IPS-NIHi11 (cell line): Measurements from ENCODE around the gene ALDH4A1.
"Not testable (repeated sequence)": the region's sequence is repeated elsewhere in the genome, so short reads cannot be mapped to it uniquely, and the experiment has no call there.

ENCODE experiments used
- DNase-seq: peaks from one replicate; pipeline ENCODE4 v3.0.0; 2012; ENCODE audit warnings: mixed read lengths, low spot score

ALDH4A1 gene

DNA sequence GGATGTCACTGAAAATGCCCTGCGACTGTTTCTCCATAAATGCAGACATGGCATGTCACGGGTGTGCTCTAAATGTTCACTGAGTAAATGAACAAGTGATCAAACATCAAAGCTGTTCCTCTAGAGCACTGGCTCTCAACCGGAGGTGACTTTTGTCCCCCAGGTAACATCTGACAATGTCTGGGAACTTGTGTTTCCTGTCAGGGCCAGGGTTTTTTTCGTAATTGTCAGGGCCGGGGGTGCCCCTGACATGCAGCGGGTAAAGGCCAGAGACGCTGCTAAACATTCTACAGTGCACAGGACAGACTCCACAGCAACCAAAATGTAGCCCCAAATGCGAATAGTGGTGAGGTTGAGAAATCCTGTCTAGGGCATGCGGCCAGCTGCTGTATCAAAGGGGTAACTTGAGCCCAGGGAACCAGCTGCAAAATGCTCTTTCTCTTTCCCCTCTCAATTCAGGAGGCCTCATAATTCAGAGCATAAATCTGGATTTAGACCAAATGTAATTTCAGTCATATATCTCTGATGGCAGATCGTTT is 2.0 kb downstream of the ALDH4A1 start:
- no peak for DNase-seq

DNA sequence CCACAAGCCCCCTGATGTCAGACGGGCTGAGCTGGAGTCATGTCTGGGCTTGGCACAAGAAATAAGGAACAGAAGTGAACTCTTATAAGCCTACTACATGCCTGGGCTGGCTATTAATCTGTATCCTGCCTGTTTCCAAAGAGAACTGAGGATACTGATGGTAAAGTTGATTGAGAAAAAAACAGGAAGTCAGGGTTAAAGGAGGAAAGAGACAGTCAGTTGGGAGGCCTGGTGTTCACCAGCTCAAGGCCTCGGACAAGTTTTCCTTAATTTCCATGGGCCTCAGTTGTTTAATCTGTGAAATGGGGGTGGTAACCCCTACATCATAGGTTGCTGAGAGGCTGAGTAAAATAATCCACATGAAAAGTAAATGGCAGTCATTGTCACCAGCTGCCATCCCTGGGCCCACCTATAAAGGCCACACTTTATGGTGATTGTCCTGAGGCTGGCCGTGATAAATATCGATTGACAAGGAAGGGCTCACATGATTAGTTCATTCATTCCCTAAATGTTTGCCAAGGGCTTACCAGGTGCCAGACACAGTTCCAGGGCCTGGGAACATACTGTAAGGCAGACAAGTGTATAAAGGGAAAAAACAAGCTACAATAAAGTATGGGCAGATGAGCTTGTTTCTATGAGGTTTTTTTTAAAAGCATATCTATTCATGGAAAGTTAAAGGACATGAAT is 2.8 kb downstream of the ALDH4A1 start:
- DNase-seq = no peak

DNA sequence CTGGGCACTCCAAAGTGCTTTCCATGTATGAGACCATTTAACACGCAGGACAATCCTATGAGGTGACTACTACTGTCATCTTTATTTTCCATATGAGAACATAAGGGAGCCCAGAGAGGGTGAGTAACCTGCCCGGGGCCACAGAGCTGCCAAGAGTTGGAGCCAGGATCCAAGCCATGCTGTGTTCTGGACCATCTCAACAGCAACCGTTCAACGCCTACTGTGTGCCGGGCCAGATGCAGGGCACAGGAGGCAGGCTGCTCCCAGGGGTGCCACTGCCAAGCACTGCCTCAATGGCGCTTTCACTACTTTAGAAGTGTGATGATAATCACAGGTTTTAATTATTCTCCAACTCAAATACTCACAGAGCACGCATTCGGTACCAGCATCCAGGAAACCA is 3.8 kb downstream of the ALDH4A1 start:
- DNase-seq = no peak

DNA sequence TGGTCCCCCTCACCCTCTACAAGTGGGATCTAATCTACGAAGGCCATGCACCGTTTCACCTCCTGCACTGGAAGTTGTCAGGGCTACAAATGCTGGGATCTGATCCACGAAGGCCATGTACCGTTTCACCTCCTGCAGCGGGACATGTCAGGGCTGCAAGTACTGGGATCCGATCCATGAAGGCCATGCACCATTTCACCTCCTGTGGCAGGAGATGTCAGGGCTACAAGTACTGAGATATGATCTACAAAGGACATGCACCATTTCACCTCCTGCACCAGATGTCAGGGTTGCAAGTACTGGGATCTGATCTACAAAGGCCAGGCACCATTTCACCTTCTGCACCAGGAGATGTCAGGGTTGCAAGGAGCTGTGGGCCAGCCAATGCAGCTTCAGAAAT is 7.0 kb downstream of the ALDH4A1 start:
- DNase-seq = no peak

DNA sequence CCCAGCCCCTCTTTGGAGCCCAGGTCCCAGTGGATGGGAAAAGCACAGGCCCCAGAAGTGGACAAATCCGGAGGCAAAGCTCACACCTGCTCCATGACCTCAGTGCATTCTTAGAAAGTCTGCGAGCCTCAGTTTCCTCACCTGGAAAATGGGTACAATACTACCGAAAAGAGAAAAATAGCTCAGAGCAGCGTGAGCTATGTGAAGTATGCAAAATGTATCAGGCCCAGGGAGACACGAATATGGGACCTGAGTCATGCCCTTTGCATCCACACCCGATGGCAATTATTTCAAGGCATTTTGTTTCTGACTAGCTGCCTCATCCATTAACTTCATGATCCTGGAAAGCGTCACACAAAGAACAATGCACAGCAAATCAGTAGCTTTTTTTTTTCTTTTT is 9.2 kb downstream of the ALDH4A1 start:
- no peak for DNase-seq

DNA sequence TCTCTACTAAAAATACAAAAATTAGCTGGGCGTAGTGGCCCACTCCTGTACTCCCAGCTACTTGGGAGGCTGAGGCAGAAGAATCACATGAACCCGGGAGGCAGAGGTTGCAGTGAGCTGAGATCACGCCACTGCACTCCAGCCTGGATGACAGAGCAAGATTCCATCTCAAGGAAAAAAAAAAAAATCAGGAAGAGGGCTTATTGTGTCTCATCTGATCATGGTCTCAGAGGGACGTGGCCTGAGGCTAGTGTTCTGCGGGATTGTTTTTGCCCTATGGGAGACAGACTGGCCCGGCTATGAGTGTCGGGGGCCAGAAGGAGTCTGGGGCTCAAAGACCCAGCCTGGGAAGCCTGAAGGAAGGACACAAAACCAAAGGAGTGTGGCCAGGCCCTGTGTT is 10.5 kb downstream of the ALDH4A1 start:
- DNase-seq = not testable (repeated sequence)

DNA sequence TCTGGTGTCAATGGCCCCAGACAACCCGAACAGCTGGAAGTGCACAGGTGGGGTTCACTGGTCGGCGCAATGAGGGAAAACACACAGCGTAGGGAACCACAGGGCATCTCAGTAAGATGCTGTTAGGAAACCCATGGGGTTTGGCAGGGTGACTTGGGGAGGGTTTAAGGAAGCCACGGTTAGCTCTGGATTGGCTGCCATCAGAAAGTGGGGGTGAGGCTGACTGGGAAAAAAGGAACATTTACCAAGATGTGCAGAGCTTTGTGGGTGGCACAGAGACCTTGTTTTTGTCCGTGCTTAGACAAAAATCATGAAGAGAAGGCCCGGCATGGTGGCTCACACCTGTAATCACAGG is 11.0 kb downstream of the ALDH4A1 start:
- no peak for DNase-seq

DNA sequence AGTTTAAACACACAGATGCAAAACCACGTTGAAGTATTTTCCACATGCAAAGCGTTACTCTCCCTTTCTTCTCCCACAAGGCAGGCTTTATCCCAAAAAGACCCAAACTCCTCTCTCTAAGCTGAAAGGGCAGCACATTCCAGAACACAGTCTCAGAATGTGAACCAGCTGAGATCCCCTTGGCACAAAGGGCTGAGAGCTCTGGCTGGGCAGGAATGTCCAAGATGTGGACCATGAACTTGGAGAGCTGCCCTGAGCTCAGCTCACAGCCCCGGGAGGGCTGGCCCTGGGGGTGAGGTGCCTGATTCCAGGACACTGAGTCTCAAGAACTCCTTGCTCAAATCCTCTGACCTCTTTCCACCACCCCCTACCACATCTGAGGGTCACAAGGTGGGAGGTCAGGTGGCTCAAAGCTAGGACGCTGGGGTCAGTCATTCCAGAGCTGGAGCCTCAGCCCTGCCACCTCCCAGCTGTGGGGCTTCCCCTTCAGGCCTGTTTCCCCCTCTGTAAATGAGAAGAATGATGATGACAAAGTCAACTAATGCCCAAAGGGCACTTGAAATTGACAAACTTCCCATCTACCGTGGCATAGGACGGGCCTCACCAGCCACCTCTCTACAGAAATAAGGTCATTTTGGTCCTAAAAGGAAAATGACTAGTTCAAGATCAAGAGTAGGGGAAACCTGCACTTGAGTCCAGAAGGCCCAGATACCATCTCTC is 11.5 kb downstream of the ALDH4A1 start:
- DNase-seq = no peak

DNA sequence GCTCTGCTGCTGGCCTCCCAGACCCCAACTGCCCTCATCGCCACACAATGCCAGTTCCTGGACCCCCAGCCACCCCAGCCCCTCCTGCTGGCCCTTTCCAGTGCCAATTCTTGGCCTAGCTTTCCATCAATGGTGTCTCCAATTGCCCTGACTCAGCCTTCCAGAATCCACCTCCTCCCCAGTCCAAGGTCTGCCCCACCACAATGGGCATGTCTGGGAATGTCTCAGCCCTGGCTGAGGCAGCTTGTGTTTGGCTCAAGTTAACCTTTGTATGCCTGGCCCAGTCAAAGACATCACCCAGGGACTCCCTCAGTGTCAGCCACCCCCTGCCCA is 16.4 kb downstream of the ALDH4A1 start:
- no peak for DNase-seq

DNA sequence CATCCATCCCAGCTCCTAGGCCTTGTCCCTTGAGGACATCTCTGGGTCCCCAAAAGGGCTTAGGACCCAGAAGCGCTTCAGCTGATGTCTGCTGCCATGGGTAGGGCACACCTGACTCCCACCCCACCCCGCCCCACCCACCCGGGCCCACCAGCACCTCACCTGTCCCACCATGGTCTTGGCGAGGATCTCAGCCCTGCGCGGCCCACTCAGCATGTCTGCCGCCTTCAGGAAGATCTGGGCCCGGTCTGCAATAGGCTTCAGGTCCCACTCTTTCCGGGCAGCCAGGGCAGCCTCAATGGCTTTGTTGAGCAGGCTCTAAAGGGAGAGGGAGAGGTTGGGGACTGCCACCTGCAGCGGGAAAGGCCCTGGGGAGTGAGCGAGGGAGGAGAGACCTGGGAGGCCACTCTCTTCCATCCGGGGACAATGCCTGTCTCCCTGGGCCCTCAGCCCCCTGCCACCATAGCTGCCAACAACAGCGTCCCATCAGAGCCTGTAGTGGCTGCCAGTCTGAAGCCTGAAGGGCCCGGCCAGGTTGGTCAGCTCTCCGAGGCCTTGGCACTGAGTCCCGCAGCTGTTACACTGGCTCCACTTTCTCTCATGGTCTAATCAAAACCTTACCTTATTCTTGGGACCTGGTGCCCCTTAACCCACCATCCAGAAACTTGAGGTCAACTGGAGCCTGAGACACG is 16.9 kb downstream of the ALDH4A1 start:
- no peak for DNase-seq

DNA sequence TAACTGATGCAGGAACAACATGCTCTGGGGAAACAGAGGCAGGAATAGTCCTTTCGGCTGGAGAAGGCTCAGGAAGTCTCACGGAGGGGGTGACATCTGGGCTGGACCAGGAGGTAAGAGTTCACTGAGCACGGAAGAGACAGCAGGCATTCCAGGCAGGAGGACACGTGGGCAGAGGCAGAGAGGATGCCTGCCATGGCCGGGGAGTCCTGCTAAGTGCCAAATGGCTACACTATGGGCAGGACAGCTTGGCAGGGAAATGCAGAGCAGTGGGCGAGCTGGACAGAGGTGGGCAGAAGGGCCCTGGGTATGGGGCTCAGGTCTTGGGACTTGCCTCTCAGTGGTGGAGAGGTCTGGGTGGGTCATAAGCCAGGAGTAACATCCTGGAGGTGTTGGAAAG is 17.6 kb downstream of the ALDH4A1 start:
- no peak for DNase-seq

DNA sequence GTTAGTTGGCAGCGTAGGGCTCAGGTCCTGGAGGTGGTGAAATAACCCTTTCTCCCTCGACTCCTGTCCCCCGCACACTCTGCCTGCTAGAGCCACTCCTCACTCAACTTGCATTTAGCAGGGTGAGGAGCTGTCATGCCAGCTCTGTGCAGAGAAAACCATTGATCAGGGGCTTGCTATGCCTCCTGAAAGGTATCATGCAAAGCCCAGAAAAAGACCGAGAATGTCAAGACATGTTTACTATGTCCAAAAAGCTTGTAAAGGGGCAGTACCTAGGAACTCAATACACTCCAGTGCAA is 18.0 kb downstream of the ALDH4A1 start:
- DNase-seq = no peak

DNA sequence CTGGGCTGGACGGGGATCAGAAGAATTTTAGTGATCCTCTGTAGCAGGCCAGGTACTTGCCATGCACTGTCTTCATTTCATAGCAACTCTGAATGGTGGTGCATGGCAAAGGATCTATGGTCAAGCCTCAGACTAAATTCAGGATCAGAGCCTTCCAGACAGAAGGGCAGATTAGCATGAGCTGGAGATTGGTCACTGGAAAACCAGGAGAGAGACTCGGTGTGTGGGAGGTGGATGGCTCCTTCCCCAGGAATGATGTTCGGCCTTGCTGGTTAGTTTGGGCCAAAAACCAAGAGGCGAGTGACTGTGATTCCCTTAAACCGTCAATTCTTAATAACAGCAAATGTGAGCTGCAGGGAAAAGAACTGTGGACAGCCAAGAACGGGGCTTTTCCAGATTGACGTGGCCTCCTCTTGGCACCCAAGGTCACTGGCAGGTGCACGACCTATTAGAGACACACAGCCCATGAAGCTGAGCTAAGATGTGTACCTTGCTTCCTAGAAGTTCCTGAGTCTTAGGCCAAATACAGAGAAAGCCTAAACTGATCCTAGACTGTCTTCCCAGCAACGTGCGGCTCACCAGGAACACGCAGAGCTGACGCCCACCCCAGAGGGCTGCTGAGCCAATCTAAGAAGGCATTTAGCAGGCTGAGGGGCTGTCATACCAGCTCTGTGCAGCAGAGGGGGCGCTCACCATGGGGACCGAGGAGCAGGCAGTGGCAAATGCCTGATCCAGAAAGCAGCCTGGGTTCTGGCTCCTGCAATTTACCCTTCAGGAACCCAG is 18.5 kb downstream of the ALDH4A1 start:
- DNase-seq = peak; percentile 87

DNA sequence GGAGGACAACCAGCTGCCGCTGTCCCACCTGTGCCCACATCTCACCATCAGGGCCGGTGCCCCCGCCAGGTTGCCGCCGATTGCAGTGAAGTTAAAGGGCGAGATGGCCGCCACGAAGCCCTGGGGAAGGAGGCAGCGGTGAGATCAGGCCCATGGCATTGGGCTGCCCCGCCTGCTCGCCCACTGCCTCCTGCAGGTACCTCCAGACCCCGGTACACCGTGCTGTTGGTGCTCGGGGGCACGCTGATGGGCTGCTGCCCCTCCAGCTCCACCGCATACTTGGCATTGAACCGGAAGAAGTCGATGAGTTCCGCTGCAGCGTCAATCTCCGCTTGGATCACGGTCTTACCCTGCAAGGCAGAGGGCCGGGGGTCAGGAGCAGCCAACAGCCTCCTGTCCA is 19.3 kb downstream of the ALDH4A1 start:
- DNase-seq = no peak

DNA sequence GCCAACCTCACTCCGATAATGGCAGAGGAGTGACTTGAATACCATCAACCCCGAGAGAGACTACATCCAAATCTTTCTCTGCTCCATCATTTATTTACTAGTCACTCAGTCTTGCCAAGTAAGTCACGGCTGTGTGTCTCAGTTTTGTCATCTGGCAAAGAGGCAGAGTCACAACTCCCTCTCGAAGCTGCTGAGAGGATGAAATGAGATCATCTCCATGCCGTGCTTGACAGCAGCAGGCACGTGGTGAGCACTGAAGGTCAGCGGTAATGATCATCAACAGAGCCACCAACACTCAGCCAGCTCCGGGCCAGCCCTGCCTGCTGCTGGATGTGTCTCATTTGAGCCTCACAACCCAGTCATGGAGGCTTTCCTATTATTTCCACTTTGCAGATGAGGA is 19.9 kb downstream of the ALDH4A1 start:
- DNase-seq = no peak

DNA sequence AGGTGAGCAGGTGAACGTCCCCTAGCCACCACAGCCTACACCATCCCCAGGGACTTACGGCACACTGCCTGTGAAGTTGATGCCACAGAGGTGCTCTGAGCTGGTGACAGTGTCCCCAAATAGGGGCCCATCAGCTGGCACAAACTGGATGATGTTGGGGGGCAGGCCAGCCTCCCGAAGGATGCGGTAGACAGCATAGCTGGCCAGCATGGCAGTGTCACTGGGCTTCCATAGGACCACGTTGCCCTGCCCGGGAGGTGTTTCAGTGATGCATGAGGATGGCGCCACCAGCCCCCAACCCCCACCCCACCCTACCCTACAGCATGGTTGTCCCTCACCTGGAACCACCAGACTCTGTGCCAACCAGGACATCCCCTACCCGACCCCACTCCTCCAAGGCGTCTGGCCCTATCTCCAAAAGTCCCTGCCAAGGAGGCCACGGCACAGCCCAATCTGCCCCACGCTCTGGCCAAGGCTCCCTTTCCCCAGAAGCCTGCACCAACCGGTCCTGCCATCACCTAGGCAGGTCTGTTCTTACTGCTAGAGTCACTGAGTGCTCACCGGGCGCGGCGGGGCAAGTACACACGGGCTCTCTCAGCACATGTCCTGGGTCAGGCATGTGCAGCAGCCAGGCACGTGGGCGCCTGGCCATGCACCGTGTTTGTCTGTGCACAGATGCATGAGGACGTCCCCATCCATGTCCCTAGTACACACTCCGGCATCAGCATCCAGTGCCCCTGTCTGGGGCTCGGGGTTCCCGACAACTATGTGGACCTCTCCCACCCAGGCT is 20.5 kb downstream of the ALDH4A1 start:
- DNase-seq = no peak

DNA sequence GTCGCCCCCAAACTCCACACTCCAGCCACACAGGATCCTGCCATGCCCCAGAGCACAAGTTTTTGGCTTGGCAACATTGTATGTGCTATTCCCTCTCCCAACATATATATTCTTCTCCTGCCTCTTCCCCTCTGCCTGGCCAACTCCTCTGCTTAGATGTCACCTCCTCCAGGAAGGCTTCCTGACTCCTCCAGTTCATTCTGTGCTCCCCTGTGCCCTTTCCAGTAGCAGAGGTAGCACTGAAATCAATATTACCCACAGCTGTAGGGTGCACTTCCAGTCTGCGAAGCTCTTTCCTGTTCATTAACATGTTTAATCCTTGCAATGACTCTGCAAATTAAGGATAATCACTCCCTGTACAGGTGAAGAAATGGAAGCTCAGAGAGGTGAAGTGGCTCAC is 21.2 kb downstream of the ALDH4A1 start:
- DNase-seq = no peak

DNA sequence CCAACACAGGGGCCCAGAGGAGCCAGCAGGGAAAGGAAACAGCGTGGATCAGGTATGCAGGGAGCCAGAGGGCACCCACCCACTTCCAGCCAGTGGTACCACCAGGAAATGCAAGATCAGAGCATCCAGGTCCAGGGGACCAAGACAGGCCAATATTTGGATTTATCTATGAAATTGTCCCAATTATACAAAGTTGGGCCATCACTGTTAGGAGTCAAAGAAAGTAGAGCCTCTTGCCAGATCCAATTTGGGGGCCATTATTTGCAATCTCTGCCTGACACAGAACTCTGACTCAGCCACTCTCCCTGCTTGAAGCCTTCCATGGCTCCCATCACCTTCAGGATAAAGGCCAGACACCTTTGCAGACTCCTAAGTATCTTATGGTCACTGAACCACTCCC is 21.8 kb downstream of the ALDH4A1 start:
- DNase-seq = no peak

DNA sequence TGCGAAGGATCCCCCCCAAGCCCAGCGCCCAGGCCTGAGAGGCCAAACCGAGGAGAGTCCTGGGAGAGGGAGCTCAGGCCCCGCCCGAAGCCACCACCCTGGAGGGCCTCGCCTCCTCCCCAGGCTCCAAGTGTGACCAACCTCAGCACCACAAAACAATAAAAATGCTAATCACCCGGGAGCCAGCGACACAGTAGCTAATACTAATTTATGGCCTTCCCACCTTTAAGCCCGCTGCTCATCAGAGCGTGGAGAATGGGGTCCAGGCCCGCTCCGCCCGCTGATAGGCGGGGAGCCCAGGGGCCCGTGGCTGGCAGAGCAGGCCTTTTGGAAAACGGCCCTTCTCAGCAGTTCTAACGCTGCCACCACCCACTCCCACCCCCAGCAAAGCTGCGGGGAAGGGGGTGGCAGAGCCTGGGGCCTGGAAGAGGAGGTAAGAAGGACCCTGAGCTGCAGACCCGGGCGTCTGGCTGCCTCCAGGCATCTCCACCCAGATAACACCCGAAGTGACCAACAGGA is 22.5 kb downstream of the ALDH4A1 start:
- DNase-seq = peak; percentile 64

DNA sequence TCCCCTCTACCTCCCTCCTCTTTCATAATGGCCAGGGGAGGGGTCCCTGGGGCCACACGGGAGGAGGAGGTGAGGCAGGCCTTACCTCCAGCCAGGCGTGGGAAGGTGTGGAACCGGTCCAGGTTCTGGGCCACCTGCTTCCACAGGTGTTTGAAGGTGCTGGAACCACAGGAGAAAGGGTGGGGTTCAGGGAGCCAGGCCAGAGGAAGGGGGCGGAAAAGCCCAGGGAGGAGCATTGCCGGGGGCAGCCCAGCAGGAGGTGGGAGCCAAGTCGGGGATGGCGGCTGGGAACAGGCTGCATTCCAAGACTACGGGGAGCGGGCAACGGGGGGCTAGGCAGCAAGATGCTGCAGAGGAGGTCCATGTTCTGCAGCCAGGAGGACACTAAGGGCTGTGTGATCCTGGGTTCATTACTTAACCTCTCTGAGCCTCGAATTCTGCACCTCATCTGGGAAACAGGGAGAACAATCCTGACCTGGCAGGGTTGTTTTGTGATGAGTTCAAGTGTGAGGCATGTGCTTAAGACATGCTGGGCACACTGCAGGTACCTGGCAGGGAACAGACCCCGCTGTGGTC is 23.1 kb downstream of the ALDH4A1 start:
- DNase-seq = no peak

DNA sequence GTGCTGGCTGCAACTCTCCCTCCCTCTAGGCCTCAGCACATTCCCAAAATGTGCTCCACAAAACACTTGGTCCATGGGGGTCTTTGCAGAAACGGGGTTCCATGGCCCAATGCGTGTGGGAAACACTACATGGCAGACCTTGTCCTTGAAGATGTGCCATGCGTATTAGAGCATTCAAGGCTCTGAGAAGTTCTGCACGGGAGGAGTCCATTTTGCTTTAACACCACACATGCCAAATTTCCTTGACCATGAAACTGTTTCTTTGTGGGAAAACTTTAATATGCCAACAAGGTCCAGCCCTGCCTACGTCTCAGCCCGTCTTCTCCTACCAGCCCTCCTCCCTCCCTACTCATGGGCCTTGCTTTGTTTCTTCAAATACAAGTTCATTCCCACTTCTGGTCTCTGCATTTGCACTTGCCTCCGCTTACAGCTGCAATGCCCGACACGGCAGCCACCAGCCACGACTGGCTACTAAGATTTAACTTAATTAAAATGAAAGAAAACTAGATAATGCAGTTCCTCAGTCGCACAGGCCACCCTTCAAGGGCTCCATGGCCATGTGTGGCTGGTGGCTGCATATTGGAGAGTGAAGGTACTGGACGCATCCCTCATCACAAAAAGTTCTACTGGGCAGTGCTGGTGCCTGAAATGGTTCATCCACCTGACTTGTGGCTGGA is 23.7 kb downstream of the ALDH4A1 start:
- DNase-seq = no peak
